Measurements from ENCODE around the gene PFKFB4. TPM values are rescaled to one million over a fixed set of nuclear protein-coding genes. Genes with fewer than 3 reads are reported as not detected.

Gene PFKFB4
- polyA plus RNA-seq, 1 of the 3 experiments (the other 2 are of a cell fraction): 5.7 TPM

GRCh38 chr3:48587686-48588085 lies 31.1 kb upstream of the PFKFB4 start:
- WGBS (ENCODE audit: low lambda C conversion rate): 95% methylated on average over 8 of the region's 11 CpGs
- Histone ChIP-seq H3K9me3 (no peaks in the 10 kb centered on the region), H3K79me2 (ENCODE audit: insufficient read depth) (no peaks in the 10 kb centered on the region)

GRCh38 chr3:48585411-48585810 lies 28.8 kb upstream of the PFKFB4 start:
- no peaks in the 10 kb centered on the region for H4K20me1 ChIP-seq (ENCODE audit: insufficient read depth)
- ChIA-PET CTCF (no interaction called here), POLR2A (no interaction called here)

More at GRCh38 chr3:48587686-48588085, 31.1 kb upstream of the PFKFB4 start:
- Histone ChIP-seq H4K20me1 (ENCODE audit: insufficient read depth) (no peaks in the 10 kb centered on the region), H3K27ac (ENCODE audit: low read depth in 2 of 2, low read length in 1 of 2) (no peak overlapping the region), H3K4me1 (ENCODE audit: control insufficient read depth in 1 of 2, insufficient read depth in 2 of 2, low read depth in 1 of 2, low read length in 1 of 2) (no peaks in the 10 kb centered on the region), H2AFZ (ENCODE audit: low read depth) (no peak overlapping the region), H3K4me3 (ENCODE audit: low read depth in 2 of 2, low read length in 1 of 2) (no peak overlapping the region), H3K27me3 (ENCODE audit: insufficient read depth) (no peaks in the 10 kb centered on the region), H3K4me2 (no peak overlapping the region), H3K9ac (no peak overlapping the region), H3K36me3 (replicated peaks in 1 of 2; ENCODE audit: control insufficient read depth in 1 of 2, insufficient read depth in 2 of 2, low read length in 1 of 2) (no peaks in the 10 kb centered on the region), H3F3A (replicated peaks; ENCODE audit: insufficient read depth) (no peaks in the 10 kb centered on the region), H3K9me2 (no peaks in the 10 kb centered on the region)
- DNase-seq: no peak
- ChIA-PET CTCF (interaction anchor here (0.6 kb wide), 1 partner anchor 152 kb away, joined by 3 read pairs; no protein-coding TSS in a partner anchor), POLR2A (no interaction called here)
- no peak for TF ChIP-seq ELF1 (IDR thresholded peaks at IDR 0.05)
- no peak for TF ChIP-seq REST (IDR thresholded peaks at IDR 0.05; ENCODE audit: low read depth, low read length)
- no peak for TF ChIP-seq FOXJ3 (CRISPR knock-in tag; IDR thresholded peaks at IDR 0.05)
- no peak for TF ChIP-seq POLR2AphosphoS5 (IDR thresholded peaks at IDR 0.05; ENCODE audit: low read depth, low read length)
- TF ChIP-seq RAD21 (IDR thresholded peaks at IDR 0.05; ENCODE audit: low read length): no peak

More at GRCh38 chr3:48585411-48585810, 28.8 kb upstream of the PFKFB4 start:
- Histone ChIP-seq H3K4me1 (ENCODE audit: control insufficient read depth in 1 of 2, insufficient read depth in 2 of 2, low read depth in 1 of 2, low read length in 1 of 2) (no peaks in the 10 kb centered on the region), H3F3A (replicated peaks; ENCODE audit: insufficient read depth) (no peaks in the 10 kb centered on the region), H3K27me3 (ENCODE audit: insufficient read depth) (no peaks in the 10 kb centered on the region), H3K36me3 (replicated peaks in 1 of 2; ENCODE audit: control insufficient read depth in 1 of 2, insufficient read depth in 2 of 2, low read length in 1 of 2) (no peaks in the 10 kb centered on the region), H3K79me2 (ENCODE audit: insufficient read depth) (no peaks in the 10 kb centered on the region), H3K4me3 (ENCODE audit: low read depth in 2 of 2, low read length in 1 of 2) (no peak overlapping the region), H3K27ac (ENCODE audit: low read depth in 2 of 2, low read length in 1 of 2) (no peak overlapping the region), H3K9ac (no peak overlapping the region), H2AFZ (ENCODE audit: low read depth) (no peak overlapping the region), H3K9me3 (no peaks in the 10 kb centered on the region), H3K4me2 (no peak overlapping the region), H3K9me2 (no peaks in the 10 kb centered on the region)
- 96% methylated on average over 4 of the region's 8 CpGs for WGBS (ENCODE audit: low lambda C conversion rate)
- TF ChIP-seq JUND (IDR thresholded peaks at IDR 0.05): no peak
- TF ChIP-seq RCOR1 (IDR thresholded peaks at IDR 0.05; ENCODE audit: low read length): no peak
- TF ChIP-seq RAD21 (IDR thresholded peaks at IDR 0.05; ENCODE audit: low read length): no peak
- no peak for TF ChIP-seq FOXM1 (IDR thresholded peaks at IDR 0.05; ENCODE audit: low read depth)
- TF ChIP-seq MAX (IDR thresholded peaks at IDR 0.05; ENCODE audit: low read depth): no peak
- no peak for TF ChIP-seq EZH2phosphoT487 (IDR thresholded peaks at IDR 0.05; ENCODE audit: borderline replicate concordance, low read depth)
- no peak for TF ChIP-seq TEAD4 (IDR thresholded peaks at IDR 0.05; ENCODE audit: borderline replicate concordance, insufficient read depth)
- no peak for TF ChIP-seq NRF1 (IDR thresholded peaks at IDR 0.05; ENCODE audit: low read depth, low read length)
- no peak for TF ChIP-seq CHD2 (IDR thresholded peaks at IDR 0.05; ENCODE audit: low read length, partially characterized antibody)
- no peak for TF ChIP-seq PBX3 (IDR thresholded peaks at IDR 0.05)
- TF ChIP-seq TAF1 (IDR thresholded peaks at IDR 0.05; ENCODE audit: borderline replicate concordance, low read depth, low read length): no peak
- DNase-seq: no peak
